ENCODE measurements around the gene TTC17.

TTC17 gene

DNA sequence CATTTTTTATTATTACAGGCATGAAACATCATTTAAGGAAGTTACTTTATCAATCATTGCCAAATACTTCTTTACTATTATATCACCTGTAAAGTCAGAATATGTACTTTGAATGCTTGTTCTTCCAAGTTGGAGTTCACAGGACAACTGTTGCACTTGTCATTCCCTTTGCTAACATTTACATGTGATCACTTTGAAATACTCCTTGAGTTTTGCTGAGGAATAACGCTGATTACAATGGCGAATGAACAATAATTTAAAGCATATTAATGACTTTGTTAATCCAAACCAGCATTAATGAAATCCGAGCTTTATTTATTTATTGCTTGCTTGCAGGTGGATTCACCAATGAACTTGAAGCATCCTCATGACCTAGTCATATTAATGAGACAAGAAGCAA is 20.2 kb downstream of the TTC17 start:
- DNase-seq (ENCODE audit: low read depth): no peak
- no peak overlapping the region for H3K4me3 ChIP-seq (ENCODE audit: control insufficient read depth, low read depth, low read length)
- TF ChIP-seq, protein P1, sequence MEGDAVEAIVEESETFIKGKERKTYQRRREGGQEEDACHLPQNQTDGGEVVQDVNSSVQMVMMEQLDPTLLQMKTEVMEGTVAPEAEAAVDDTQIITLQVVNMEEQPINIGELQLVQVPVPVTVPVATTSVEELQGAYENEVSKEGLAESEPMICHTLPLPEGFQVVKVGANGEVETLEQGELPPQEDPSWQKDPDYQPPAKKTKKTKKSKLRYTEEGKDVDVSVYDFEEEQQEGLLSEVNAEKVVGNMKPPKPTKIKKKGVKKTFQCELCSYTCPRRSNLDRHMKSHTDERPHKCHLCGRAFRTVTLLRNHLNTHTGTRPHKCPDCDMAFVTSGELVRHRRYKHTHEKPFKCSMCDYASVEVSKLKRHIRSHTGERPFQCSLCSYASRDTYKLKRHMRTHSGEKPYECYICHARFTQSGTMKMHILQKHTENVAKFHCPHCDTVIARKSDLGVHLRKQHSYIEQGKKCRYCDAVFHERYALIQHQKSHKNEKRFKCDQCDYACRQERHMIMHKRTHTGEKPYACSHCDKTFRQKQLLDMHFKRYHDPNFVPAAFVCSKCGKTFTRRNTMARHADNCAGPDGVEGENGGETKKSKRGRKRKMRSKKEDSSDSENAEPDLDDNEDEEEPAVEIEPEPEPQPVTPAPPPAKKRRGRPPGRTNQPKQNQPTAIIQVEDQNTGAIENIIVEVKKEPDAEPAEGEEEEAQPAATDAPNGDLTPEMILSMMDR (IDR thresholded peaks at IDR 0.05; ENCODE audit: control insufficient read depth, insufficient read depth, low read depth, low read length, missing control alignments): no peak

DNA sequence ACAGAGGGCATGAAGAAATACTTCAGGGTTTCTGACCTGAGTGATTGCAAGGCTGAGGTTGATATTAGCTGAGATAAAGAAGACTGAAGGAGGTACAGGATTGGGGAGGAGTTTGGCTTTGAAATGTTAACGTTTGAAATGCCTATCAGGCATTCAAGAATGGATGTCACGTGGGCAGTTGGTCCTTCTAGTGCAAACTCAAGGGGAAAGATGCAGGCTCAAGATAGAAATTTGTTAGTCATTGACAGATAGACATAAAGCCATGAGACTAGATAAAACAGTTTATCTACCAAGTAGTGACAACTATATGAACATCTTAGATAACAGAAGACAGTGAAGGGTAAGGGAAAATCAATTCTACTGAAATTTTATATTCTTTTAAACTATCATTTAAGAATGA is 23.1 kb downstream of the TTC17 start:
- TF ChIP-seq, protein P1 (IDR thresholded peaks at IDR 0.05; ENCODE audit: control insufficient read depth, insufficient read depth, low read depth, low read length, missing control alignments): no peak
- DNase-seq (ENCODE audit: low read depth): no peak
- H3K4me3 ChIP-seq (ENCODE audit: control insufficient read depth, low read depth, low read length): no peak overlapping the region

DNA sequence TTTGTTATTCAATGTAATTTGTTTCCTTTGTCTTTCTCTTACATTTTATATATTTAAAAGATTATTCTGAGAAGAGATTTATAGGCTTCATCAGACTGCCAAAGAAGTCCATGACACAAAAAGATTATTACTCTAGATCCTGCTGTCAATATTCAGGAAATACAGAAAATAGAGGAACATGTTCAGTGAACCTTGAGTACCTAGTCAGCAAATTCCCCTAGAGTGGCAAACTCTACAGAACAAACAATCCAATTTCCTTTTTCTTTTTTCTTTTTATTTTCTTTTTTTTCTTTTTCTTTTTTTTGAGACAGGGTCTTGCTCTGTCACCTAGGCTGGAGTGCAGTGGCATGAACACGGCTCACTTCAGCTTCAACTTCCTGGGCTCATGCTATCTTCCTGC is 23.9 kb downstream of the TTC17 start:
- DNase-seq (ENCODE audit: low read depth): no peak
- no peak overlapping the region for H3K4me3 ChIP-seq (ENCODE audit: control insufficient read depth, low read depth, low read length)
- TF ChIP-seq, protein P1 (IDR thresholded peaks at IDR 0.05; ENCODE audit: control insufficient read depth, insufficient read depth, low read depth, low read length, missing control alignments): no peak

DNA sequence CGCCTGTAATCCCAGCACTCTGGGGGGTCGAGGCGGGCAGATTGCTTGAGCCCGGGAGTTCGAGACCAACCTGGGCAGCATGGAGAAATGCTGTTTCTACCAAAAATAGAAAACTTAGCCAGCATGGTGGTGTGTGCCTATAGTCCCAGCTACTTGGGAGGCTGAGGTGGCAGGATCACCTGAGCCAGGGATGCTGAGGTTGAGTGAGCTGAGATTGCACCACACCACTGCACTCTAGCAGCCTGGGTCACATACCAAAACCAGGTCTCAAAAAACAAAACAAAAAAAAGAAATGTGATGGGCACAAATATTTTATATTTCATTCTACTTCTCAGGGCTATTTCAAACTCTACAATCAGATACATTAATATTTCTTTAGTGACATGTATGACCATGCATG is 25.7 kb downstream of the TTC17 start:
- no peak overlapping the region for H3K4me3 ChIP-seq (ENCODE audit: control insufficient read depth, low read depth, low read length)
- TF ChIP-seq, protein P1 (IDR thresholded peaks at IDR 0.05; ENCODE audit: control insufficient read depth, insufficient read depth, low read depth, low read length, missing control alignments): no peak
- no peak for DNase-seq (ENCODE audit: low read depth)

DNA sequence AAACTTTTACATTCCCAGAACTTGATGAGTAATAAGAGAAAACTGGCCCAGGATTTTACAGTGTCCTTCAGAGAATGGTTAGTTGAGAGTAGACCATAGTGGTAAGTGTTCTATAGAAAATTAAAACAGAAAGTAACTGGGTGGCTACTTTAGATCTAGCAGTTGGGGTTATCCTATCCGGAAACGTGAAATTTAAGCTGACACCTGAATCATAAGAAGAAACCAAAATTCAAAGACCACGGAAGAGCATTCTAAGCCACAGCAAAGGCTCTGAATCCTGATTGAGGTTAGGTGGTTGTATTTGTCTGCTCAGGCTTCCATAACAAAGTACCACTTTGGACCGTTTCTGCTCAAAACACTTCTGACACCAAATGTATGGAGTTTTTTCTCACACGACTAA is 34.0 kb downstream of the TTC17 start:
- no peak for DNase-seq (ENCODE audit: low read depth)
- TF ChIP-seq, protein P1 (IDR thresholded peaks at IDR 0.05; ENCODE audit: control insufficient read depth, insufficient read depth, low read depth, low read length, missing control alignments): no peak
- no peak overlapping the region for H3K4me3 ChIP-seq (ENCODE audit: control insufficient read depth, low read depth, low read length)

DNA sequence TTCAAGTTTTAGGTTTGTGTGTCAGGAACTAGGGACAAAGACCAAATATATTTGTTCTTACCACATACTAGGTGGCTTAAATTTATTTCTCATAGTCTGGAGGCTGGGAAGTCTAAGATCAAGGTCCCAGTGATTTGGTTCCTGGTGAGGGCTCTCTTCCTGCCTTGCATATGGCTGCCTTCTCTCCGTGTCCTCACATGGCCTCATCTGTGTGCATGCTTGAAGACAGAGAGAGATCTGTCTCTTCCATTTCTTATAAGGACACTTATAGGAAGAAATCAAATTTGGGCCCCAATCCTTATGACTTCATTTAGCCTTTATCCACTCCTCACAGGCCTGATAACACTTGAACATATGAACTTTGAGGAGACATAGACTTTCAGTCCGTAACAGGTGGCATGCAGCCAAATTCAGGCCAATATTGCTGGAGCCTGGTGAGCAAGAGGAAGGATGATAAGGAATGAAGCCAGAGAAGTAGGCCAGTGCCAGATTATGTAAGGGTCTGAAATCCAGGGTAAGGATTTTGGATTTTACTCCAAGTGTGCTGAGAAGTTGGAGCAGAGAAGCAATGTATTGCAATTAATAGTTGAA is 35.1 kb downstream of the TTC17 start:
- TF ChIP-seq, protein P1 (IDR thresholded peaks at IDR 0.05; ENCODE audit: control insufficient read depth, insufficient read depth, low read depth, low read length, missing control alignments): no peak
- no peak for DNase-seq (ENCODE audit: low read depth)
- H3K4me3 ChIP-seq (ENCODE audit: control insufficient read depth, low read depth, low read length): no peak overlapping the region

DNA sequence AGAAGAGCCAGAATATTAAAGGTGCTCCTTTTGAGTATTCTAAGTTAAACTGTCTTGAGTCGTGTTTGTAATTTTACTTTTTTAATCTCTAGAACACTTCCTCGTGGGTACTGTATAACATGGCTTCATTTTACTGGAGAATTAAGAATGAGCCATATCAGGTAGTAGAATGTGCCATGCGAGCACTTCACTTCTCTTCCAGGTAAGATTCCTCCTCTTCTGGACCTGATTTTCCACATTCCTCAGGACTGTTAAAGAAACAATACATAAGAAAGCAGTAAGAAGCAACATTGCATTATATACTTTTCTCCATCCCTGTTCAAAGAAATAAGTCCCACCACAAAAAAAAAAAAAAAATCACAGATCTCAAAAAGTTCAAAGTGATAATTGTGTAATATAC is 37.9 kb downstream of the TTC17 start:
- H3K4me3 ChIP-seq (ENCODE audit: control insufficient read depth, low read depth, low read length): no peak overlapping the region
- no peak for DNase-seq (ENCODE audit: low read depth)
- TF ChIP-seq, protein P1 (IDR thresholded peaks at IDR 0.05; ENCODE audit: control insufficient read depth, insufficient read depth, low read depth, low read length, missing control alignments): no peak
